ENCODE data around the gene SOX6. TPM values are rescaled to one million over a fixed set of nuclear protein-coding genes. Genes with fewer than 3 reads are reported as not detected.

SOX6 gene
- total RNA-seq, 1 donor from 2014 or later: 4.9 TPM

DNA sequence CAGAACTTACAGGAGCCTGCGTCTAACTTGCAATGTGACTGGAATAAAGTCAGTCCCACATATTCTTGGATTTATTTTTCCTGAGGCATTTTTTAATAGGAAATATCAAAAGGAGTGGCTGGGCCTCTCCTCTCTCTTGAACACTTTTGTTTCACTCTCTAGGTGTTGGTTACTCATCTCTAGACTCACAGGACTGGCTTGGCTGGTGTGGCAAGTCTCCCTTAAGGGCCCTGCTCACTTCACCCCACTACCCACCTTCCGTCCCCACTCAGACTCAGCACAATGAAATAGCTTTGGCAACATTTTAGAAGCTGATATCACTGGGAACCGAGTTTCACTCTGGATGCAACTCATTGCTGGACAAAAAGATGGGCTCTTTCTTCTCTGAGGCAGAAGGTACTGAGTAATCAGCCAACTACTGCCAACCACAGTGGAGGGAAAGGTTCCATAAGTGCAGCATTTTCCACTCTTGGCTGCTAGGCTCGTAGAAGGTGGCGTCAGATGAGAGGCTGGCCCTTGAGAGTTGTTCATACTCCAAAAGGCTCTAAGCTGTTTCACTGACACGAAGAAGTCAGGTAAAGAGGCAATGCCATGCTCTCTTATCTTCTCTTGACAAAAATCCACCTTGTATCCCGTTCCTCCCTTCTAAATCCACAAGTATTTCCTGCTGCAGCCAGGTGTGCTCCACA lies 390.6 kb downstream of the SOX6 start:
- no peak overlapping the region for H3K27ac ChIP-seq
- no peaks in the 10 kb centered on the region for H3K27me3 ChIP-seq
- H3K9me3 ChIP-seq: no peaks in the 10 kb centered on the region
- H3K36me3 ChIP-seq: no peaks in the 10 kb centered on the region
- no peak overlapping the region for H3K4me3 ChIP-seq
- peaks cover 29% of the 10 kb centered on the region for H3K4me1 ChIP-seq
- DNase-seq (ENCODE audit: extremely low spot score in 2 of 2): no peak
- intact Hi-C loops (cut with DNase I): no loop called here
- TF ChIP-seq POLR2A (IDR thresholded peaks at IDR 0.05): no peak
- TF ChIP-seq, protein P1, sequence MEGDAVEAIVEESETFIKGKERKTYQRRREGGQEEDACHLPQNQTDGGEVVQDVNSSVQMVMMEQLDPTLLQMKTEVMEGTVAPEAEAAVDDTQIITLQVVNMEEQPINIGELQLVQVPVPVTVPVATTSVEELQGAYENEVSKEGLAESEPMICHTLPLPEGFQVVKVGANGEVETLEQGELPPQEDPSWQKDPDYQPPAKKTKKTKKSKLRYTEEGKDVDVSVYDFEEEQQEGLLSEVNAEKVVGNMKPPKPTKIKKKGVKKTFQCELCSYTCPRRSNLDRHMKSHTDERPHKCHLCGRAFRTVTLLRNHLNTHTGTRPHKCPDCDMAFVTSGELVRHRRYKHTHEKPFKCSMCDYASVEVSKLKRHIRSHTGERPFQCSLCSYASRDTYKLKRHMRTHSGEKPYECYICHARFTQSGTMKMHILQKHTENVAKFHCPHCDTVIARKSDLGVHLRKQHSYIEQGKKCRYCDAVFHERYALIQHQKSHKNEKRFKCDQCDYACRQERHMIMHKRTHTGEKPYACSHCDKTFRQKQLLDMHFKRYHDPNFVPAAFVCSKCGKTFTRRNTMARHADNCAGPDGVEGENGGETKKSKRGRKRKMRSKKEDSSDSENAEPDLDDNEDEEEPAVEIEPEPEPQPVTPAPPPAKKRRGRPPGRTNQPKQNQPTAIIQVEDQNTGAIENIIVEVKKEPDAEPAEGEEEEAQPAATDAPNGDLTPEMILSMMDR (IDR thresholded peaks at IDR 0.05): no peak
- TF ChIP-seq POLR2AphosphoS5 (IDR thresholded peaks at IDR 0.05; ENCODE audit: insufficient read depth in 1 of 2, low read depth in 1 of 2): no peak

DNA sequence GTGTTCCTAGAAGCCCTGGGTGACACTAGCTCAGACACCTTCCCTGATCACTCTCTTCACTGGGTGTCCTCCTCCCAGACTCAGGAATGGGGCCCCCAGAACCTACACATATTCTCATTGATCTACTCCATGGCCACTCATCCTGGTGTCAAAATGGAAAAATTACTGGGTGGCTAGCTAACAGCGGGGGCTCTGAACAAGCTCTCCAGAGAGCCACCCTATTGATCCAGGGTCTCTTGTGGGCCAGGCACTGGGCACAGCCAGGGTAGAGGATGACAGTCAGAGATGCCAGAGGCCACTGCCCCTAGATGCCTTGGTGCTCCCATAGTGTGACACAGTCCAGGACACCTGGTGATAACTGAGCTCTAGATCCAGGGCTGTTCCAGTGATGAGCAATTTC lies 393.1 kb downstream of the SOX6 start:
- H3K9me3 ChIP-seq: no peaks in the 10 kb centered on the region
- TF ChIP-seq POLR2A (IDR thresholded peaks at IDR 0.05): no peak
- H3K36me3 ChIP-seq: no peaks in the 10 kb centered on the region
- H3K4me1 ChIP-seq: peaks cover 18% of the 10 kb centered on the region
- H3K27me3 ChIP-seq: no peaks in the 10 kb centered on the region
- DNase-seq (ENCODE audit: extremely low spot score in 2 of 2): no peak
- no peak overlapping the region for H3K4me3 ChIP-seq
- no peak overlapping the region for H3K27ac ChIP-seq
- intact Hi-C loops (cut with DNase I): no loop called here

DNA sequence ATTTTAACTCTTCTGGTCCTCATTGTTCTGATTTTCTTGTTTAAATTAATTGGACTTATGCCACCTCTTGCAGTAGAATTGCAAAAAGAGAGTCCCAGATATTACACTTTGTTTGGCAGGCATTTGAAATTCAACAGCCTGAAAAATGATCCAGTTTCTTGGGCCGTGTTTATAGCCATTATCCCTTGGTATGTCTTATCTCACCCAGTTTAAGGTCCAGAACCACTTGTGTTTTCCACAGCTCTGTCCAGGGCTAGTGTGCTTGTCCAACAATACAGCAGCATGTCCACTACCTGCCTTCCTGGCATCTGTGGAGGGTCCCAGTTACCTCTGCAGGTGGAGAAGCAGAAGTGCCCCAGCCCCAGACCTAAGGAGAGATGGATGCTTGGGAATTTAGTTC lies 397.4 kb downstream of the SOX6 start:
- no peaks in the 10 kb centered on the region for H3K9me3 ChIP-seq
- no peaks in the 10 kb centered on the region for H3K27me3 ChIP-seq
- TF ChIP-seq, protein P1 (IDR thresholded peaks at IDR 0.05): no peak
- no peak for TF ChIP-seq POLR2A (IDR thresholded peaks at IDR 0.05)
- TF ChIP-seq POLR2AphosphoS5 (IDR thresholded peaks at IDR 0.05; ENCODE audit: insufficient read depth in 1 of 2, low read depth in 1 of 2): no peak
- intact Hi-C loops (cut with DNase I): no loop called here
- H3K36me3 ChIP-seq: no peaks in the 10 kb centered on the region
- no peak overlapping the region for H3K27ac ChIP-seq
- H3K4me3 ChIP-seq: no peak overlapping the region
- DNase-seq (ENCODE audit: extremely low spot score in 2 of 2): no peak
- no peaks in the 10 kb centered on the region for H3K4me1 ChIP-seq

DNA sequence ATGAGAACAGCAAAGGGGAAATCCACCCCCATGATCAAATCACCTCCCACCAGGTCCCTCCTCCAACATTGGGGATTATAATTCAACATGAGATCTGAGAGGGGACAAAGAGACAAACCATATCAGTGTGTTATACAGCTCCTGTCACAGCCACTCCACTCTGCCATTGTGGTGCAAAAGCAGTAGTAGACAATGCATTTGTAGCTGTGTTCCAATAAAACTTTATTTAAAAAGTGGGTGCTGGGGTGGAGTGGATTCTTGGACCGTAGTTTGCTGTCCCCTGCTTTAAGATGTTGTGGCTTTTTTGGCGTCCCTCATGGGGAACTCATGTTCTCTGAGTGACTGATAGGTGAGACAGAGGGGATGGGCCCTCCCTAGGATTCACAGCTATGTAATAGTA lies 399.1 kb downstream of the SOX6 start:
- no peaks in the 10 kb centered on the region for H3K27me3 ChIP-seq
- H3K4me3 ChIP-seq: no peak overlapping the region
- TF ChIP-seq POLR2AphosphoS5 (IDR thresholded peaks at IDR 0.05; ENCODE audit: insufficient read depth in 1 of 2, low read depth in 1 of 2): no peak
- TF ChIP-seq, protein P1 (IDR thresholded peaks at IDR 0.05): no peak
- no peak for TF ChIP-seq POLR2A (IDR thresholded peaks at IDR 0.05)
- no peaks in the 10 kb centered on the region for H3K9me3 ChIP-seq
- intact Hi-C loops (cut with DNase I): no loop called here
- H3K36me3 ChIP-seq: no peaks in the 10 kb centered on the region
- H3K27ac ChIP-seq: no peak overlapping the region
- no peaks in the 10 kb centered on the region for H3K4me1 ChIP-seq
- DNase-seq (ENCODE audit: extremely low spot score in 2 of 2): no peak

DNA sequence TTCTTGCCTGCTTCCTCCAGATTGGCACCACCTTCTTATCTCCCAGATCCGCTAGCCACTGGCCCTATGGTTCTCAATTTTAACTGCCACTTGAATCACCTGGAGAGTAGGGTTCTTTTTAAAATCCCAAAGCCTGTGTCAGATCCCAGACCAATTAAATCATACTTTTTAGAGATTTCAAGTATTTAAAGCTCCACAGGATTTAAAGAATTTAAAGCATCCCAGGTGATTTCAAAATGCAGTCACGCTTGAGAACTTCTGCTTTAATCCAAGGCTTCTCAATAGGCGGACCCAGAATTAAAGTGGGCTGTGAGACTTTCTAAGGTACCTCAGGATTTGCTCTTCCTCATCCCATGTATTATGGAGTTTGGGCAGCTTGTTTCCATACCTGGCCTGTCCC lies 400.0 kb downstream of the SOX6 start:
- Histone ChIP-seq H3K27me3 (no peaks in the 10 kb centered on the region), H3K4me3 (no peak overlapping the region), H3K4me1 (no peaks in the 10 kb centered on the region), H3K27ac (no peak overlapping the region), H3K9me3 (no peaks in the 10 kb centered on the region), H3K36me3 (no peaks in the 10 kb centered on the region)
- TF ChIP-seq POLR2A (IDR thresholded peaks at IDR 0.05) (no peak), POLR2AphosphoS5 (IDR thresholded peaks at IDR 0.05; ENCODE audit: insufficient read depth in 1 of 2, low read depth in 1 of 2) (no peak)
- TF ChIP-seq, protein P1 (IDR thresholded peaks at IDR 0.05): no peak
- no peak for DNase-seq (ENCODE audit: extremely low spot score in 2 of 2)
- intact Hi-C loops (cut with DNase I): no loop called here

All from vagina (tissue), 2 donors.